OCI-LY7 (cell line): ENCODE data around the gene PRKG1.

Experiments
- CTCF ChIP-seq: fragments of 200-600 bp; sonication (generic); conservative IDR thresholded peaks from 2 replicates; pipeline ENCODE4 v1.5.1; 2014; ENCODE audit warnings: mild to moderate bottlenecking, antibody characterized with exemption, low read length, moderate library complexity, mixed read lengths
- EZH2phosphoT487 ChIP-seq: fragments of 200-600 bp; sonication (generic); IDR thresholded peaks from 2 replicates; pipeline ENCODE4 v1.6.1; 2018; ENCODE audit warnings: low read depth, borderline replicate concordance, mild to moderate bottlenecking, mixed run types, antibody characterized with exemption, low read length, moderate library complexity, mixed read lengths

GRCh38 chr10:52100011-52100547 is 1025.8 kb downstream of the PRKG1 start:
- TF ChIP-seq EZH2phosphoT487 (no peak), CTCF (no peak)
